Stimulated activated CD4-positive, alpha-beta T cell treated with anti-CD3 and anti-CD28 coated beads, Interleukin-4, amount 100 ng/mL, for 48 hours (primary cell): ENCODE measurements around the gene CDC42SE2.
"Not testable (repeated sequence)": the region's sequence is repeated elsewhere in the genome, so short reads cannot be mapped to it uniquely, and the experiment has no call there.

Source experiments
- DNase-seq, 2 donors: peaks; one replicate each; pipeline ENCODE4 v3.0.0-alpha.2; 2020; ENCODE audit warnings: low read depth in 2 of 2

Gene CDC42SE2

DNA sequence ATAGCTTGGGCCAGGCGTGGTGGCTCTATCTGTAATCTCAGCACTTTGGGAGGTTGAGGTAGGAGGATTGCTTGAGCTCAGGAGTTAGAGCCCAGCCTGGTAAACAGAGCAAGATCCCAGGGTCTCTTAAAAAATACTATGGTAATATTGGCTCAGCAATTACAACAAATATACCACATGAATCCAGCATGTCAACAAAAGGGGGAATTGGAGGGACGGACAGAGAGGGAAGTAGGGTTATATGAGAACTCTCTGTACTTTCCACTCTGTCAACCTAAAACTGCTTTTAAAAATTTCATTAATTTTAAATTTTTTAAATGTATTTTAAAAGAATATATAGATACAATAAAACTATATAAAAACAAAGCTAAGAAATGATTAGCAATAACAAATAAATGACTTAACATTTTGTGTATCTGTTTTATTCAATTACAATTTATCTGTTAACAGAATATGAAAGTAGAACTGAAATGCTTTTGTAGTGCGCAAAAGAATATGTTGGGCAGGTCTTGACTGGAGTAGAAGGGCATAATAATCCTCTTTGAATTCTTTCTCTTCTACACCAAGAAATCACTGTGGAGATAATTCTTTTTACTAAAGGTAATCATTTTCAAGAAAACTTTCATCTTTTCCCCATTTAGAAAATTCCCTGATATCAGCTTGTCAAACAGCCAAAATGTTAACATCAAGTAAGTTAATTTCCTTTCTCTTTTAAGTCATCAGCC, 12.9 kb upstream of the CDC42SE2 start:
- no peak for DNase-seq

DNA sequence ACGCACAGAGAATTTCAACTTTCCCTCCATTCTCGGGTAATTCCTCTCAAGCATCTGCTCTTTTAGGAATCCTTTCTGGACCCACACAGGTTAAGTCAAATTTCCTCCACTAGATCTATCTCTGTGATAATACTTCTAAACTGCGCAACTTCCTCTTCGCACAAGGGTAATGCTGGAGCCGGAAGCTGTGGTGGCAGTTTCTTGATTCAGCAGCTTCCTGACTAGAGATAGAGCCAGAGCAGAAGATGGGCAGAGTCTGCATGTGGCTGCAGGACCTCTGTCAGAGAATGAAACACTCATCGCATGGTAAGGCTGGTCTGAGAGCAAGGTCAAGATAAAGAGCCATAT, 11.1 kb upstream of the CDC42SE2 start:
- DNase-seq: peak in 1 of 2 donors; percentile 69

DNA sequence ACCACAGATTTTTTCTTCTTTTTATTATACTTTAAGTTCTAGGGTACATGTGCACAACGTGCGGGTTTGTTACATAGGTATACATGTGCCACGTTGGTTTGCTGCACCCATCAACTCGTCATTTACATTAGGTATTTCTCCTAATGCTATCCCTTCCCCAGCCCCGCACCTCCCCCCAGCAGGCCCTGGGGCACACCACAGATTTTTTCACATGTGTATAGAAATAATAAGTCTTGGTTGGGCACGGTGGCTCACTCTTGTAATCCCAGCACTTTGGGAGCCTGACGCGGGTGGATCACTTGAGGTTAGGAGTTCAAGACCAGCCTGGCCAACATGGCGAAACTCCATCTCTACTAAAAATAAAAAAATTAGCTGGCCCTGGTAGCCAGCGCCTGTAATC, 9.8 kb upstream of the CDC42SE2 start:
- not testable (repeated sequence) for DNase-seq

- no peak for DNase-seq
Observed at GRCh38 chr5:131254741-131255140, 9.1 kb upstream of the CDC42SE2 start.

DNA sequence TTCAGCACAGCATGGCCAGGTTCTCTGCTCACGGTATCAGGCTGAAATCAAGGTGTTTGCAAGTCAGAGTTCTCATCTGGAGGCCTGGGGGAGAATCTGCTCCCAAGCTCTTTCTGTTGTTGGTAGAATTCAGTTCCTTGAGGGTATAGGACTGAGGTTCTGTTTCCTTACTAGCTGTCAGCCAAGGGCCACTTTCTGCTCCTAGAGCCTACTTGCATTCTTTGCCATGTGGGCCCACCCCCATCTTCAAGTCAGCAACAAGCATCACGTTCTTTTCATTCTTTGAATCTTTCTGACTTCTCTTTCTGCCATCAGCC, 7.4 kb upstream of the CDC42SE2 start:
- no peak for DNase-seq

DNA sequence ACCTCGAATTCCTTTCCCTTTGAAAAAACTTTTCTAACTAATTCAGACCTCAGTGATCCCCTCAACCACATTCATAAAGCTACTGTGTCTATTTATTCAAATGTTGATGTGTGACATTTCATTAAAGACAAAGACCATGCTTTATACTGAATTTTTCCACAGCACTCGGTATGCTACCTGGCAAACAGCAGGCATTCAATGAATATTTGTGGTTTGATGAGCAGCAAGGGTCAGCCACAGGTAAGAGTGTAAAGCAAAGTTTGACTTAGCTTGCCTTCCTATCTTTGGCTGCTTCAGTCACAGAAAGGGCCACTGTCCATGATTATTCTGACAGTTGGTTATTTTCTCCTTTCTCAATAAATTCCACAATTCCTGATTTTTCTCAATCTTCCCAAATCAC, 5.1 kb upstream of the CDC42SE2 start:
- DNase-seq: no peak

- no peak for DNase-seq
Observed at GRCh38 chr5:131259326-131259725, 4.5 kb upstream of the CDC42SE2 start.

GRCh38 chr5:131260895-131261294, 3.0 kb upstream of the CDC42SE2 start:
- DNase-seq: no peak

DNA sequence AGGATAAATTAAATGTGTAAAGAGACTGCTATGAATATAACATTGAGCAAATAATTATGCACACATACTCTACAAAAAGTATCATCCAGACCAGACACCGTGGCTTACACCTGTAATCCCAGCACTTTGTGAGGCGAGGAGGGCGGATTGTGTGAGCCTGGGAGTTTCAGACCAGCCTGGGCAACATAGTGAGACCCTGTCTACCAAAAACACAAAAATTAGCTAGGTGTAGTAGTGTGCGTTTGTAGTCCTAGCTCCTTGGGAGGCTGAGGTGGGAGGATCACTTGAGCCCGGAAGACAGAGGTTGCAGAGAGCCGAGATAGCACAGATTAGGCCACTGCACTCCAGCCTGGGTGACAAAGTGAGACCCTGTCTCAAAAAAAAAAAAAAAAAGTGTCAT, 2.4 kb upstream of the CDC42SE2 start:
- DNase-seq: no peak

- no peak for DNase-seq
Observed at GRCh38 chr5:131262953-131263541, 806 bp upstream of the CDC42SE2 start.

- no peak for DNase-seq
Observed at GRCh38 chr5:131264451-131265099, 722 bp downstream of the CDC42SE2 start.

DNA sequence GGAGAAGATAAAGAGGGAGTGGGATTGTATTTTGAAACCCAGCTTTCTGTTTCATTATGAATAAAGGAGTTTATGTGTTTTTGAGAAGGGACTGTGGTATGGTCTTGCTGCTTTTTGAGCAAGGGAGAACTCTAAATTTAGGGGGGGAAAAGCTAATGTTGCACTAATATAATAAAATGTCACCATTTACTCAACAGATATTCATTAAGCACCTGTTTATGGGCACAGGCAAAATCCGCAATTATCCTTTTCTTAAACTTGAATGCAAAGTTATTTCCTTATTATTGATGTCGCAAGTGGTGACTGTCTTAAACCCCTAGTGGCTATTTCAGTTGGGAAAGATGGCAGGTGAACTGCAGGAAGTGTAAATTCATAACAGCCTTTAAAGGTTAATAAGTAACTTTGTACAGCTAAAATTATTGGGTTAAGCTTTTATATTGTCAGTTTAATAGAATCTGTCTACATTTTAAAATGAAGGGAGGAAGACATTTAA, 1.5 kb downstream of the CDC42SE2 start:
- no peak for DNase-seq

DNA sequence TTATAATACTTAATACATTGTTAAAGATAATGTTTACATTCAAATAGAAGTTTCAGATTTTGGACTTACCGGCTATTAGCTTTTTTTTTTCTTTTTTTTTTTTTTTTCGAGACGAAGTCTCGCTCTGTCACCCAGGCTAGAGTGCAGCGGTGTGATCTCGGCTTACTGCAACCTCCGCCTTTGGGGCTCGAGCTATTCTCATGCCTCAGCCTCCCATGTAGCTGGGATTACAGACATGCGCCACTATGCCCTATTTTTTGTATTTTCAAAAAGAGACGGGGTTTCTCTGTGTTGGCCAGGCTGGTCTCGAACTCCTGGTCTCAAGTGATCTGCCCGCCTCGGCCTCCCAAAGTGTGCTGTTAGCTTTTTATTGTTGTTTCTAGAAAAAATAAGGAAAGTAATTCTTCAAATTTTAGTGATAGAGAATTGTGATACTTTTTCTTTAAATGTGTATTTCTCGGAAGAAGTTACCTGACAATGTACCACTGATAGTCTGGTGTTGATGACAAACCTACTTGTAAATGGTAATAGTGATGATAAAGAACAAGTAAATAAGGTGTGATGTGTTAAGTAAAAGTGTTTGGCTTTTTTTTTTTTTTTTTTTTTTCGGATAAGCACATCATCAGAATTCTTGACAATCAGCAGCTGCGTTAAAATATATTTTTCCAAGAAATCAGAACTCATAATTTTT, 2.7 kb downstream of the CDC42SE2 start:
- DNase-seq: no peak

DNA sequence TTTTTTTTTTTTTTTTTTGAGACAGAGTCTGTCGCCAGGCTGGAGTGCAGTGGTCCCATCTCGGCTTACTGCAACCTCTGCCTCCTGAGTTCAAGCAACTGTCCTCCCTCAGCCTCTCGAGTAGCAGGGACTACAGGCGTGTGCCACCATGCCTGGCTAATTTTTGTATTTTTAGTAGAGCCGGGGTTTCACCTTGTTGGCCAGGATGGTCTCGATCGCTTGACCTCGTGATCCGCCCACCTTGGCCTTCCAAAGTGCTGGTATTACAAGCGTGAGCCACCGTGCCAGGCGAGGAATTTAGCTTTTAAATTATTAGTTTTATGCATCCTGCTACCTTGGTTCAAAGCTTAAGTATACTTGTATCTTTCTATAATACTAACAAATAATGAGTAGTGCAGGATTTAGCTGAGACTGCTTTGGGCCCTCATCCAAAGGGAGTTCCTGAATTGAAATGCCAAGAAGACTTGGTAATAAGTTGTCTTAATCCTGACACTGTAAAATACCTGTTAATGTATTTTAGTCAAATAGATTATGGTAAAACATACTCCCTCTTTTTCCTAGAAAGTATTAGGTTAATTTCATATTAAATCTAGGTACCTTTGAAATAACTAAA, 5.0 kb downstream of the CDC42SE2 start:
- DNase-seq: no peak

DNA sequence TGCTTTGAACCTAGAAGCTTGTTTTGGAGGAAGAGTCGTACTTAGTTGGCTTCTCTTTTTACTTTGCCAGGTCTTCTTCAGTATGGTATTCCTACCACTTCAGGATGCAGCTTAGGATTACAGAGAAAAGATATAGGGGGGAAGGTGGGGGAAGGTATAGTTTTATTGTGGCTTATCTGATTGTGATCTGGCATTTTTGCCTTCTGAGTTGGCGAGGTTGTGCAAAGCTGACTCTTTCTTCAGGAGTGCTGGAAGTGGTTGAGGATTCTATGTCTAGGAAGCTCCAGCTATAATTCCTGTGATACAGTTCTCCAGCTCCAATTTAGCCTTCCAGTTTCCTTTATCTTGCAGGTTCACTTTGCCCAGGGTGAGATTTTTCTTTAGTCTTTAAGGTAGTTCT, 7.0 kb downstream of the CDC42SE2 start:
- DNase-seq: no peak

GRCh38 chr5:131271888-131272287, 8.0 kb downstream of the CDC42SE2 start:
- DNase-seq: not testable (repeated sequence)

DNA sequence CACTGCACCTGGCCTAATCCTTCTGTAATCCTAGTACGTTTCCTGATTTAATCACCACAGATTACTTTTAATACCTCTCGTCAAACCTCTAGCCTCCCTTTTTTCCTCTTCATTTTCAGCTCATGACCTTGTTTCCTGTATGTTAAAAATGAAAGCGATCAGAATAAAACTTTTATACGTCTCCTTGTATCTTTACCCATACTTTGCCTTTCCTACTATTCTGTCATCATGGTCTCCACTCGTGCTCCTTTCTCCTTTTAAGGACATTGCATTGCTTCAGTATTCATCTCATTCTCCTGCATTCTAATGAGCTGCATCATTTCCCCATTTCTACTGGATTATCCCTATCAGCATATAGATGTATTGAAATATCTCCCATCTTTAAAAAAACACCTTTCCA, 8.5 kb downstream of the CDC42SE2 start:
- DNase-seq: no peak

DNA sequence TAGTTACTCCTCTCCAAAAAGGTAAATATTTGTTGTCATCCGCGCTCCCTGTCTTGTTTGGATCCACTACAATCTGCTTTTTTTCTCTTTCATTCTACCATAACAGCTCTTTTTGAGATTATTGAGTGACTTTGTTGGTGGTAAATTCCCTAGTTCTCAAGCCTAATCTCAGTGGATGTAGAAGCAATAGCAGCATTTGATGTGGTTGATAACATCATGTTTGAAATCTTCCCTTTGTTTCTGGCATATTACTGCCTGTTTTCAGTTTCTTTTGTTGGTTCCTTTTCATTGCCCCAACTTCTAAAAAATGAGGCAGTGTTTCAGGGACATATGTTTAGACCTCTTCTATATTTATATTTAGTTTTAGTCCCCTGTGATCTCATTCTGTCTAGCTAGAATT, 8.9 kb downstream of the CDC42SE2 start:
- no peak for DNase-seq

GRCh38 chr5:131274326-131275063, 10.6 kb downstream of the CDC42SE2 start:
- no peak for DNase-seq

DNA sequence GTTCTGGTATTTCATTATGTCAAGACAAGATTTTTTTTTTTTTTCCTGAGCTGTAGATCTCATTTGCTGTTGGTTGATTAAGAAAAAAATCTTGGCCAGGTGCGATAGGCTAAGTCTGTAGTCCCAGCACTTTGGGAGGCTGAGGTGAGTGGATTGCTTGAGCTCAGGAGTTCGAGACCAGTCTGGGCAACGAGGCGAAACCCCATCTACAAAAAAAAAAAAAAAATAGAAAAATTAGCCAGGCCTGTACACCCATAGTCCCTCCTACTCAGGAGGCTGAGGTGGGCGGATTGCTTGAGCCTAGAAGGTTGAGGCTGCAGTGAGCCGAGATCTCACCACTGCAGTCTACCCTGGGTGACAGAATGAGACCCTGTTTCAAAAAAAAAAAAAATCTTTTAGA, 12.2 kb downstream of the CDC42SE2 start:
- no peak for DNase-seq

DNA sequence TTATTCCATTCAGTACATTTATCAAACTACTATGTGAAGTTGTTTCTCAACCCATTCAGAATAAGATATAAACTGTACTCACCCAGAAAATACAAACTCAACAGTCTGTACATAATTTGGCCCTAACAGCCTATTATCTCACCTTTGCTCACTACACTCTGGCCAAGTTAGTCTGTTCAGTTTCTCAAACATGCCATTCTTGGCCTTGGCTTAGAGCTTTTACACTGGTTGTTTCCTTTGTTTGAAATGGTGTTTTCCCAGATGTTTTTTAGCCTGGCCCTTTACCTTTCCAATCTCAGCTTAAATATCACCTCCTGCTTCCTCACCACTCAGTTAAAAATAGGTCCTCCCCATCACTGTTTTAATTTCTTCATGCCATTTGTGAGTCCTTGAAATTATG, 13.6 kb downstream of the CDC42SE2 start:
- DNase-seq: no peak
